ENCODE measurements around the gene LMO2.
"Not testable (repeated sequence)": the region's sequence is repeated elsewhere in the genome, so short reads cannot be mapped to it uniquely, and the experiment has no call there.

LMO2 gene

DNA sequence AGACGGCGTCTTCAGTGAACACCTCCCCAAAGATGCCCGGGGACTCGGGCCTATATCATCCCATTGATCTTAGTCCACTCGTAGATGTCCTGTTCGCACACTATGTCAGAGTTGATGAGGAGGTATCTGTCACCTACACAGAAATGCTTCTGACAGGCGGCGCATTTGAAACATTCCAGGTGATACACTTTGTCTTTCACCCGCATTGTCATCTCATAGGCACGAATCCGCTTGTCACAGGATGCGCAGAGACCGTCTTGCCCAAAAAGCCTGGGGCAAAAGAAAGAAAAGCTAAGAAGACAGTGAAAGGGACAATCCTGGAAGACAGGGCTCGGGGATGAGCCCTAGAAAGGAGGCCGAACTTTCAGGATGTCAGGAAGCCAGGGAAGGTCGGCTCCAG lies 32.6 kb downstream of the LMO2 start:
- no peak for DNase-seq

DNA sequence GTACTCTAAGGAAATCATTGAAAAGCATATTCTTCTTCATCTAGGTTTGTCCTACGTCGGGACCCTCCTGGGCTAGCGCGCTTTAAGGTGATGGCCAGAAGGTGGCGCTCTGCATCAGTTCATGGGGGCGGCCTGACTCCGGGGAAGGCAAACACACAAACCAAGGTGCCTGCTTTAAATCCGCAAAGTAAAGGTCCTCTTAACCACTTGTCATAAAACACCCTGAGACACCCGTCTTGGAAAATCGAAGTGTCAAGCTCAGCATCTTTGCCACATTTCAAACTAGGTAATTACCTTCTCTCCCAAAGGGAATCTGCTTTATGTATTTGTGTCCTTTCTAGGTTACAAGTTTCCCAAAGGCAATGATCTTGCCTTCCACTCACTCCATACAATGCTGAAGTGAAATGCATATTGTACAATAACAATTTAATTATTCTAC lies 33.9 kb downstream of the LMO2 start:
- peak; percentile 66 for DNase-seq

DNA sequence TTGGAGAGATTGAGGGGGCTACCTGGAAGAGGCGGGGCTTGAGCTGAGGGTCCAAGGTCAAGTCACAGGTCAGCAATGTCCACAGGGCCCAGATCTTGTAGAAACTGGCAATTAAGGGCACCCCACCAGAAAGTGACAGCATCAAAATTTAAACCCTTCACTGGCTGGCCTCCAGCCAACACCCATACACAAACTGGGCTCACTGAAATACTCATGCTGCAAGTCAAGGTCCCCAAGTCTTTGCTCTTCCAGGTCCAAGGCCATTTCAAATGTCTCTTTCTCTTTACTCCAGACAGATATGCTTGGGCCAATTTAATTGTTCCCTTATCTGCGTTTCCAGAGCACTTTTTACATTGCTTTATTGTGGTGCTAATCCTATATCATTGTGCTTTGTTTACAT lies 36.4 kb downstream of the LMO2 start:
- DNase-seq: no peak

DNA sequence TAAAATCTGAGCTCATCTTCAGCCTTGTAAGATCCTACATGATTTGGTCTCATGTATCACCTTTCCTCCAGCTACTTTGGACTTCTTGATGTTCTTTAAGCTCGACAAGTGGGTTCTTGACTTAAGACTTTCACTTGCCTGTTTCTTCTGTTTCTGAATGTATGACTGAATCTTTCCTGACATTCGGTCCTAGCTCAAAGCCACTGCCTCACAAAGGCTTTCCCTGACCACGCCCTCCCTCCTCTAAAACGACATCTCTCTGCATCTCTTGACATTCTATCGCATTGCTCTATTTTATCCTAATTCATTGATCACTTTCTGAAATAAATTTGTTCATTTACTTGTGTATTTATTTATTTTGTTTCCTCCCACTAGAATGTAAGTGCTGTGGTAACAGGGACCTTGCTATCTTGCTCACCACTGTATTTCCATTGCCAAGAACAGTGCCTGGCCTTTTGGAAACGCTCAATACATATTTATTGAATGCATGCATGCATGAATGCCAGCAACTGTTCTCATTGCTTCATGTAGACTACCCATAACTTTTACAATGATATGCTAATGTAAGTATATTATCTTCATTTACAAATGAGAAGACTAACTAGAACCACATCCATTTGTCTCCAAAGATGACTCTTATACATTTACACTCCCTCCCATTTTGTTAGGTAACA lies 43.0 kb downstream of the LMO2 start:
- no peak for DNase-seq

DNA sequence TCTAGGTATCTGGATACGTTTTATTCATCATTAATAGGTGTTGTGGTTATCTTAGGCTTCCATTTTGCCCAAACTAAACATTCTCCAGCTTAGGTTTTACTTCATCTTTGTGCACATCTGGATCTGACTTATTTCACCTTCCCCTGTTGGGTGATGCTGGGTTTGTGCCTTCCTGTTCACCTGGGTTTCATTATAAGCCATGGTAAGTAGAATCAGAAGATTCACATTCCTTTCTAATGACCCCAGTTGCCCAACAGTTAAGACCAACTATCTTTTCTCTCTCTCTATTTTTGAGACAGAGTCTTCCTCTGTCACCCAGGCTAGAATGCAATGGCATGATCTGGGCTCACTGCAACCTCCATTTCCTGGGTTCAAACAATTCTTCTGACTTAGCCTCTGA lies 44.6 kb downstream of the LMO2 start:
- DNase-seq: no peak

DNA sequence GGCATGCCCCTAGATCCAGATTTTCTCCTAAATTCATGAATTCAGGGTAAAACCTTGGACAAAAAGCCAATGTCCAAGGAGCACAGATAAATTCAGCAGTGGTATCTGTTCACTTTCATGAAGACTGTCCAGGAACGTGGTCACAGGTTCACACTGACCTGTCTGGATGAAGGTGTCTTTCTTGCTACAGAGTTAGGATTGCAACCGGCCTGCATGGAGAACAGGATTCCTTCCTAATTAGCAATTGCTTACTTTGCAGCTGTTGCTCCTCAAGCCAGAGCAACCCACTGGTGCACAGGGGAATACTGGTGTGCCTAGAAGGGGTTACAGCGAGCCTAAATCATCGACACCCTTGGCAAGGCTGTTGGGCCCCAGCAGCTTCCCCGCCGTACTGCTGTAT lies 47.6 kb downstream of the LMO2 start:
- DNase-seq: no peak

DNA sequence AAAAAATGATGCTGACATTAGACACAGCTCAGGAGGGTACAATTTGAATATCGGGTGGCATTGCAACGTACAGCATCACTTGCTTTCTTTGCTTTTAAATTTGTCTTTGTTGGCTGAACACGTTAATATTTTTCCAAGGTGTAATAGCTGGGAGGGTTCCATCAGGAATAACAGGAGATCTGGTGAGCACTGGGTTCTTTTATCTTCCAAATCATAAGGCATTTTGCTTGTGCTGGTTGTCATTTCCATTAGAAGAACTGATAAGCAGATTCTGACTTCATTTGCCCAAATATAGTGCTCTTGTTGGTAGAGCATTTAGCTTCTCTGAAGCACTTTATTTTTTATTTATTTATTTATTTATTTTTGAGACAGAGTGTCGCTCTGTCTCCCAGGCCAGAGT lies 48.9 kb downstream of the LMO2 start:
- no peak for DNase-seq

DNA sequence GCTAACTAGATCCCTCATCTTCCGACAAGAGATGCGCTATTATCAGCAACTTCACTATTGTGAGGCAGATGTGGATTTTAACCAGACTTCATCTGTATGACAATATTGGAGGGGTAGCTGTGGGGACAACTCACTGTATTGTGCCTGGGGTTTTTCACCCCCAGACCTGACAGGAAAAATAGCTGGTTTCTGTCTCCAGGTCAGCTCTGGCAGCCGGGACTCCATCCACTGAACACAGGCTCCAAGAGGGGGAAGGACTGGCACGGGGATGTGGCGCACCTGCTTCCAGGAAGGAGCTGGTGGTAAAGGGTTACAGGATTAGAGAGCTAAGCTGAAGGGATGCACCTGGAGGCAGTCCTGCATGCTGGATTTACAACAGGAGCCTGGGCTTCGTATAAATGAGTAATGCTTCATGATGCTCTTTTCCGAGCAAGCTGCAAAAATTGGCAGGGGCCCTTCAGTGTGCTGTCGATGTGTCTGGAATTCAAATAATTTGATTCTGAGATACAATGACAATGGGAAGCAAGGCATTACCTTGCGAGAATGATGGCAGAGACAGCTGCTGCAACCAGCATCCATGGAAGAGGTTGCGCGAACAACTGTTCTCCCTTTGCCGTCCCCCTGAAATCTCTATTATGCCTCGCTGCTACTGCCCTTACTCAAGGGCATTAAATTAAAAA lies 49.5 kb downstream of the LMO2 start:
- DNase-seq: no peak

DNA sequence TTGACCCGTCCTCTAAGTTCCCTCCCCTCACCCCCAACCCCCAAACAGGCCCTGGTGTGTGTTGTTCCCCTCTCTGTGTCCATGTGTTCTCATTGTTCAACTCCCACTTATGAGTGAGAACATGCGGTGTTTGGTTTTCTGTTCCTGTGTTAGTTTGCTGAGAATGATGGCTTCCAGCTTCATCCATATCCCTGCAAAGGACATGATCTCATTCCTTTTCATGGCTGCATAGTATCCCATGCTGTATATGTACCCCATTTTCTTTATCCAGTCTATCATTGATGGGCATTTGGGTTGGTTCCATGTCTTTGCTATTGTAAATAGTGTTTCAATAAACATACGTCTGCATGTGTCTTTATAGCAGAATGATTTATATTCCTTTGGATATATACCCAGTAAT lies 53.6 kb downstream of the LMO2 start:
- DNase-seq: not testable (repeated sequence)

DNA sequence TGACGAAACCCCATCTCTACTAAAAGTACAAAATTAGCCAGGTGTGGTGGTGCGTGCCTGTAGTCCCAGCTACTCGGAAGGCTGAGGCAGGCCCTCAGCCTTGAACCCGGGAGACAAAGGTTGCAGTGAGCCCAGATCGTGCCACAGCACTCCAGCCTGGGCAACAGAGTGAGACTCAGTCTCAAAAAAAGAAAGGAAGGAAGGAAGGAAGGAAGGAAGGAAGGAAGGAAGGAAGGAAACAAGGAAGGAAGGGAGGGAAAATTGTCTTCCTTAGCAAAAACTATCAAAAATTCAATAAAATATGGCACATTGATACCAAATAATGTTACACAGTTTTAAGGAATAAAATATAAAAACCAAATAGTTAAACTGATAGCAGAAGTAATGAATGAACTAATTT lies 54.5 kb downstream of the LMO2 start:
- not testable (repeated sequence) for DNase-seq

DNA sequence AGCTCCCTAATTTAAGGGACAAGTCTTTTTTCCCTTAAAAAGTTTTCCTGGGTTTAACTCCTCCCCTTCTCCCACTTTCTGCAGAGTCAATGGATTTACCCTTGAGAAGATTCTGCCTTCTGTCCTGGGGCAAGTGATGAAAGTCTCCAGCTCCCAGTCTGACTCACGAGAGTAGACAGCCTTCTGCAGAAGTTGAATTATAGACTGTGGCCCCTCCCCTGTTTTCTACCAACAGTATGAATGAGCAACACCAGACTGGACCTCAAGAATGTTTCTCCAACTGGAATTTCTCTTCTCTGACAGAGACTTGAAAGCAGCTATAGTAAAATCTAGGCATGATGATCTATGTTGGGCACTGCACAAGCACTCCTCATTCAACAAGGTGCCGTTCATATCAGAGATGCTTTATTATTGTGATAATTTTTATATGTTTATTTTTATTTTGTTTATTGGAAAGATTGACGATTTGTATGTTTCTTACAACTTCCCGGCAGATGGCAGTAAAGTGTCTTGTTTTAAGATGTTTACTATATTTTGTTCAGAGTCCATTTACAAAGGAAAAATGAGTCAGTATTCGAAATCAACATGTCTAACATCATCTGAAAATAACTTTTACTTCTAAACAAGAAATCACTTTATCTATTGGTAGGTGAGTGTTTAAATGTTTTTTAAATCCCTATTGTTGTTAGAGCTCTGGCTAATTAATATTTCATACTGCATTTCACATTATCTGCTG lies 56.6 kb downstream of the LMO2 start:
- no peak for DNase-seq

DNA sequence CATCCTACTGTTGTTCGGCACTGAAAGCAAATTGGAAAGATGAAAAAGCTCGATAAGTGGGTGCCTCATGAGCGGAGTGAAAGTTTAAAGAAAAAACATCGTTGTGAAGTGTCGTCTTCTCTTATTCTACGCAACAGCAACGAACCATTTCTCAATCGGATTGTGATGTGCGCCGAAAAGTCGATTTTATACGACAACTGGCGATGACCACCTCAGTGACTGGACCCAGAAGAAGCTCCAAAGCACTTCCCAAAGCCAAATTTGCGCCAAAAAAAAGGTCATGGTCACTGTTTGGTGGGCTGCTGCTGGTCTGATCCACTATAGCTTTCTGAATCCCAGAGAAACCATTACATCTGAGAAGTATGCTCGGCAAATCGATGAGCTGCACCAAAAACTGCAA lies 59.2 kb downstream of the LMO2 start:
- DNase-seq: no peak

DNA sequence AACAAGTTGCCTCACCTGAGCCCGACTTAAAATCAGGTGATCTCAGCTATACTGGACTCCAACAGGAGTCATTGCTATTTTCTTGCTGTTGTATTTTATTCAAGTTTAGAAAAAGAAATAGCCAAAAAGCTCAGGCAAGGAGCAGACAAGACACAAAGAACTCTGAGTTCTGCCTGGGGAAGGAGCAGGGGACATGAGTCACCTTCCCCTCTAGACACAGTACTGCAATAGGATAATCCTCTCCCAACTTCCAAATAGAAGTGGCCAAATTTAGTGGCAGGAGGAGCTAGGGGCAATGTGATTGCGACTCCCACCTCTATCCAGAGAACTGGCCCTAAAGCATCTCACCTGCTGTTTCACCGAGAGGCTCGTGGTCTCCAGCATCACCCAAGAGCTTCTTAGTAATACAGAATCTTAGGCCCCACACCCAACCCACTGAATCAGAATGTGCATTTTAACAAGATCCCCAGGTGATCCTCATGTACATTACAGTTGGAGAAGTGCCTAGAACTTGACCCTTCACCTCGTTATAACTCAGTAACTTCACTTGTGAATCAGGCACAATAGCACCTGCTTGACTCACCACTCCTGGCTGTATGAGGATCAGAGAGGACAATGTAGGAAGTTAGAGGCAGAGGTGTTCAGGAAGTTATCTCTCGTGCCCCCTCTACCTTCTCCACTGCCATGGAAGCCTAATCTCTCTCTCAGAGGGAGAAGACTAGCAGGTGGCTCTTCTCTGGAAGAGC lies 60.8 kb downstream of the LMO2 start:
- no peak for DNase-seq

DNA sequence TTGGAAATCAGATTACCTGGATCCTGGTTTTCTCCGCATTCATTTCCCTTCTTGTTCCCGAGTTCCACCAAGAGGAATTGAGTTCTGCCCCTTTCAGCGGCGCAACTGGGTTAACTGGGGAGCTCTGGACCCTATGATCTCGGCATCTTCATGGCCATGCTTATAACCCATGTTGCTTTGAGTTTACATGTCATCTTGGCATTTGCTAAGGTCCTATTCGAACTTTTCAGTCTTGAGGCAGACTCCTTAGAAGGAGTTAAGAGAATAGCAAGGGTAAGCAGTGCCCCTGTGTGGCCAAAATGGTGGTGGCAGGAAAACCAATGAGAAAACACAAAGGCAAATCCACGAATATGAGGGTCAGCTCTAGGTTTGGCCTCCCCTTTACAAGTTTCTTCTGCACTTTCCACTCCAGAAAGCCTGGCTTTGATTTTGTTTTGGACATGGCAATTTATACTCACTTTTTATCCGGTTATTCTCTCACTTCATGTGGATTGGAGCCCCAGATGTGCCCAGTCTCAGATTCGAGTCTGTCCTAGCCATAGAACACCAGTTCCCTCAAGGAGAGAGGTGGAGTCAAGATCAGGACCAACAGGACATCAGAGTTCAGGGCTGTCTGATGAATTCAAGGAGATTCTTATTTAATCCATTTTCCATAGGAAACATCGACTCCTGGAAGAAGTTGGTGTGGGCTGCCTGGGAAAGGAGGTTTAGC lies 62.3 kb downstream of the LMO2 start:
- peak; percentile 28 for DNase-seq

DNA sequence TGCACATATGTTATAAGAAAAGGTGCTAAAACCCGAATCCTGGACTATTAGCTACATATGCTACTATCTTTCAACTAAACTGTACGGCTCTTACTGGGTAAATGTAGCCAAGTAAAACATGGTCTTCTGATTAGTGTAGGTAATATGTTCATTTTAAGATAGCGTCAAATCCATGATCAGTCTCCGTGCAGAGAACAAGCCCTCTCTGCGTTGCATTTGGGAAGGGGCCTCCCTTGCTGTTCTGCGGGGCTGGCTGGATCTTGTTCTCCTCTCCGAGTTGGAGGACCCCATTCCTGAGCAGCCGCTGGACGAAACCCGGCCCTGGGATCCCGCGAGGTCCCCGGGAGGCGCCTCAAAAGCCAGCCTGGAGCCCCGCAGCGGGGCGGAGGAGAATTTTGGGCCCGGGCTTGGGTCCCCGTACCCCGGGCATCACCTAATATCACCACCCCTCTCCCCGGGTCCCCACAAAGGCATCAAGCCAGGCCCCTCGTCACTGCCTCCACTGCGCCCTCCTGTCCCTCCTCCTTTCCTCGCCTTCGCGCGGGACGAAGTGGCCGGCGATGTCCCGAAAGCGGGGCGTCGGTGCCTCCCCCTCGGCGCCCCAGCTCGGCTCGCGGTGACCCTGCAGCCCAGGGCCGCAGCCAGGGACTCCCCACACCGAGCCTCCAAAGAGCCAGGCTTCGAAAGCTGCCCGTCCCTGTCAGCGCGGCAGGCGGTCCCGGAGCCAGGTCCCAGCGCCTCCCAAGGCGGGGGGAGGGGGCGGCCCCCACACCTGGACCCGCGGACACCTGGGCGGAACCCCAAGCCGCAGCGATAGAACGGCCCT lies 63.1 kb downstream of the LMO2 start:
- no peak for DNase-seq

DNA sequence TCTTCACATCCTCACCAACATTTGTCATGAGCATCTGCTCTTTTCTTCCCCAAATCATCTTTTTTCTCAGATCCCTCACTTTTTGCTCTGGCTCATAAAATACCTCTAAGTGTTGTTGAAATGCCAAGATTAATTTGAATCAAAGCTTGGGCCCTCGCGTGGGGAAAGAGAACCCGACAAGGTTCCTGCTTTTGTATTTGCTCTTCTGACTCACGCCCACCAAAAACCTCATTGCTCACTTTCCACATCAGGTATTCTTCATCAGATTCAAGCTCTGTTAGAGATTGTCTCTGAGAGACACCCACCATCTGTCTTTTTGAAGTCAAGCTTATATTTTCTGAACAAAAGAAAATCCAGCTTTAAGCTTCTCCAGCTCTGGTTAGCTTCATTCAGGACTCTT lies 64.7 kb downstream of the LMO2 start:
- no peak for DNase-seq

DNA sequence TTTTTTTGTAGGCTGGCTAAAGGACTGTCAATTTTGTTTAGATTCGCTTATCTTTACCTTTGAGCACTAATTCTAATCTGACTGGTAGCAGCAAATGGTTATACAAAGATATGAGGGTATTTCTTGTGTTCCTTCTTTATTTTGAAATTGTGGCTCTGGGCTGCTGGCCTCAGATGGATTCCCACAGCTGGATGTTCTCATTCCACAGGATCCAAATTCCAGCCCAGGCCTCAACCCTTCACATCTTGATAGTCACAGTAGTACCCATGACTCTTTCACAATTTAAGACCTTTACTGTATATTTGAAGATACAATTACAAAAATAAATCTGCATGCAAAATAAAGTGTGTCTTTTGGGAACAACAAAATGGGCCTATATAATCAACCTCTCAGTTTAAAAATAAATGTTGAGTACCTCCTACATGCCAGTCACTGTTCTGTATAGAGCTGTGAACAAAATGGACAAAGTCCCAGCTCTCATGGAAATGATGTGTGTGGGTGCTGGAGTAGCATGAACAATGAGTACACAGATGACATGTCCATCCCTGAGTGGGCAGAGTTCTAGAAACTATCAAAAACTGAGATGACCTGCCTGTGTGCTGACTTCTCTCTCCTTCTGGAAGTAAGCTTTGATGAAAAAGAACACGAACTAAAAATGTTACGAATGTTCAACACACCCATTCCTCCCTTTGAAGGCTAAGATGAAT lies 65.9 kb downstream of the LMO2 start:
- no peak for DNase-seq

DNA sequence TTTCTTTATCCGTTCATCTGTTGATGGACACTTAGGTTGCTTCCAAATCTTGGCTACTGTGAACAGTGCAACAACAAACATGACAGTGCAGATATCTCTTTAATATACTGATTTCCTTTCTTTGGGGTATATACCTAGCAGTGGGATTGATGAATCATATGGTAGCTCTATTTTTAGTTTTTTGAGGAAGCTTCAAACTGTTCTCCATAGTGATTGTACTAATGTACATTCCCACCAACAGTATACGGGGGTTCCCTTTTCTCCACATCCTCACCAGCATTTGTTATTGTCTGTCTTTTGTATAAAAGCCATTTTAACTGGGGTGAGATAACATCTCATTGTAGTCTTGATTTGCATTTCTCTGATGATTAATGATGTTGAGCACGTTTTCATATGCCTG lies 68.9 kb downstream of the LMO2 start:
- not testable (repeated sequence) for DNase-seq

DNA sequence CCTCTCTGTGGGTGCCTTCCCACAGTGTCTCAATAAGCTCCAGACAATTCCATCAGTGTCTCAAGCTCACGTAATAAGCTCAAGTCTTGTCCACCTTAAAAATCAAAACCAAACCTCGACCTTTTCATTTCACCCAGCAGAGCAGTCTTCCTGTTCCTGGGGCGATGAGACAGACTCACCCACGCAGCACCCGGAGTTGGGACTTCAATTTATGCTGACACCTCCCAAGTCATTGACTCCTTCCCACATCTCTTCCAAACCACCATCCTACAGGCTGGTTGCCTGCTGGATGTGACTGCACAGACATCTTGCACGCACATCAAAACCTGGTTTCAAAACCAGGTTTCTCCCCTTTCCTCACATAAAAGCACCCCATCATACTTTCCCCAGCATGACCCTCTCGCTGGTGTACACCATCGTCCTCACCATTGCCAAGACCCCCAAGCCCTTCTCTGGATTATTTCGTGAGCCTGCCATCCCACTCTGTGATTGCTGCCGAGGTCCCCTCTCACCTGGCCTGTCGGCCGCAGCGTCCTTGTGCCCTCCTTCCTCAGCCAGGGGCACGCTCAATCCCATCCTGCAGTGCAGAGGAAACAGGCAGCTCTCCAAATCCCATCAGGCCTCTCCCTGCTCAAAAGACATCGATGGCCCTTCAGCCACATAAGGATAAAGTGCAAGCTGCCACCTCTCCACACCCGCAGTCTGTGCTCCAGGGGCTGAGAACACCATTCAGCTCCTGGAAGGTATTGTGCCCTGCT lies 72.4 kb downstream of the LMO2 start:
- no peak for DNase-seq
